HepG2 (cell line): ENCODE measurements around the gene MACROD2. TPM values are rescaled to one million over a fixed set of nuclear protein-coding genes. Genes with fewer than 3 reads are reported as not detected.

Experiments
- FIP1L1 ChIP-seq: fragments of 200-400 bp; formaldehyde crosslinking; IDR thresholded peaks from 2 replicates; pipeline ENCODE4 v1.6.1; 2018; ENCODE audit warnings: low read depth, mild to moderate bottlenecking, low read length, moderate library complexity, borderline replicate concordance; ENCODE audit not compliant: insufficient read depth
- FOXP1 ChIP-seq, 2 experiments: fragments of 450-650 bp in 1 of 2; IDR thresholded peaks; 2 replicates each; pipeline ENCODE4 v1.6.1; 2017 to 2018; ENCODE audit warnings: antibody characterized with exemption in 1 of 2
- HHEX ChIP-seq: IDR thresholded peaks from 2 replicates; pipeline ENCODE4 v1.6.1; 2016; ENCODE audit warnings: control low read depth
- MAFG ChIP-seq: sonication (generic); formaldehyde crosslinking; IDR thresholded peaks from 2 replicates; pipeline ENCODE4 v1.5.1; 2020; ENCODE audit warnings: mild to moderate bottlenecking, missing genetic modification reagents
- NFE2 ChIP-seq: sonication (generic); formaldehyde crosslinking; IDR thresholded peaks from 2 replicates; pipeline ENCODE4 v1.4.0; 2020; ENCODE audit warnings: missing genetic modification reagents
- NFE2L2 ChIP-seq: fragments of 150-350 bp; IDR thresholded peaks from 2 replicates; pipeline ENCODE4 v1.6.1; 2014; ENCODE audit warnings: low read length
- PAXIP1 ChIP-seq: sonication (generic); formaldehyde crosslinking; conservative IDR thresholded peaks from 2 replicates; pipeline ENCODE4 v1.4.0; 2020; ENCODE audit warnings: mild to moderate bottlenecking, missing genetic modification reagents, moderate library complexity
- RAD21 ChIP-seq: fragments of 450-650 bp; formaldehyde crosslinking; IDR thresholded peaks from 2 replicates; pipeline ENCODE4 v1.5.0; 2020; ENCODE audit warnings: mild to moderate bottlenecking
- SAFB2 ChIP-seq: sonication (generic); formaldehyde crosslinking; IDR thresholded peaks from 2 replicates; pipeline ENCODE4 v1.5.1; 2020; ENCODE audit warnings: missing genetic modification reagents, low read depth, mild to moderate bottlenecking, borderline replicate concordance
- SMARCE1 ChIP-seq: fragments of 450-650 bp; IDR thresholded peaks from 2 replicates; pipeline ENCODE4 v1.6.1; 2017; ENCODE audit warnings: borderline replicate concordance
- TEF ChIP-seq: sonication (generic); formaldehyde crosslinking; IDR thresholded peaks from 2 replicates; pipeline ENCODE4 v1.5.0; 2020; ENCODE audit warnings: missing genetic modification reagents
- ZC3H4 ChIP-seq: sonication (generic); formaldehyde crosslinking; IDR thresholded peaks from 2 replicates; pipeline ENCODE4 v1.4.0; 2020; ENCODE audit warnings: missing genetic modification reagents, borderline replicate concordance
- ZFY ChIP-seq: sonication (generic); formaldehyde crosslinking; IDR thresholded peaks from 2 replicates; pipeline ENCODE4 v1.4.0; 2020; ENCODE audit warnings: missing genetic modification reagents
- ZNF20 ChIP-seq: sonication (generic); formaldehyde crosslinking; IDR thresholded peaks from 2 replicates; pipeline ENCODE4 v1.4.0; 2020; ENCODE audit warnings: mild to moderate bottlenecking, moderate library complexity, missing genetic modification reagents
- ZNF367 ChIP-seq: sonication (generic); formaldehyde crosslinking; IDR thresholded peaks from 2 replicates; pipeline ENCODE4 v1.4.0; 2020; ENCODE audit warnings: missing genetic modification reagents, borderline replicate concordance
- ZNF839 ChIP-seq: sonication (generic); formaldehyde crosslinking; IDR thresholded peaks from 2 replicates; pipeline ENCODE4 v1.4.0; 2020; ENCODE audit warnings: missing genetic modification reagents, mild to moderate bottlenecking, borderline replicate concordance
- polyA plus RNA-seq, 8 experiments: library from polyadenylated mRNA; depleted of rRNA in 3 of 8; stranded (reverse) in 7 of 8; unstranded in 1 of 8; fragments of >200 nt; fragmentation: Illumina TruSeq in 4 of 8; extraction: Trizol in 4 of 8; gene quantifications; 2 replicates each; pipeline versions ENCODE4 v1.2.1 to v1.2.3, GENCODE V29; 2011 to 2016; ENCODE audit warnings: low read depth in 4 of 8, missing spikeins in 1 of 8, mixed read lengths in 1 of 8; ENCODE audit not compliant: insufficient read depth in 1 of 8
- total RNA-seq, 5 experiments: library from RNA; depleted of rRNA; stranded (reverse); fragments of >200 nt; fragmentation: Illumina TruSeq; extraction: Trizol; gene quantifications; 2 replicates each; pipeline ENCODE4 v1.2.3, GENCODE V29; 2016; ENCODE audit warnings: low read depth in 1 of 5
- TF ChIP-seq, protein P1 (sequence below): sonication (generic); formaldehyde crosslinking; IDR thresholded peaks from 2 replicates; pipeline ENCODE4 v1.9.0; 2021; ENCODE audit warnings: missing genetic modification reagents, borderline replicate concordance
- TF ChIP-seq, protein P2 (sequence below): sonication (generic); formaldehyde crosslinking; IDR thresholded peaks from 2 replicates; pipeline ENCODE4 v1.5.0; 2020; ENCODE audit warnings: missing genetic modification reagents
- TF ChIP-seq, protein P3 (sequence below): sonication (generic); formaldehyde crosslinking; IDR thresholded peaks from 2 replicates; pipeline ENCODE4 v1.8.0; 2023; ENCODE audit warnings: mild to moderate bottlenecking, missing genetic modification reagents
- TF ChIP-seq, protein P4 (sequence below): sonication (generic); formaldehyde crosslinking; IDR thresholded peaks from 2 replicates; pipeline ENCODE4 v1.5.1; 2020; ENCODE audit warnings: missing genetic modification reagents, mild to moderate bottlenecking, borderline replicate concordance

The MACROD2 gene
- total and polyA plus RNA-seq, 2 of the 13 experiments (the other 11 are each of a cell fraction or from before 2014, with no cell fraction given): 0.13 to 0.51 TPM

DNA sequence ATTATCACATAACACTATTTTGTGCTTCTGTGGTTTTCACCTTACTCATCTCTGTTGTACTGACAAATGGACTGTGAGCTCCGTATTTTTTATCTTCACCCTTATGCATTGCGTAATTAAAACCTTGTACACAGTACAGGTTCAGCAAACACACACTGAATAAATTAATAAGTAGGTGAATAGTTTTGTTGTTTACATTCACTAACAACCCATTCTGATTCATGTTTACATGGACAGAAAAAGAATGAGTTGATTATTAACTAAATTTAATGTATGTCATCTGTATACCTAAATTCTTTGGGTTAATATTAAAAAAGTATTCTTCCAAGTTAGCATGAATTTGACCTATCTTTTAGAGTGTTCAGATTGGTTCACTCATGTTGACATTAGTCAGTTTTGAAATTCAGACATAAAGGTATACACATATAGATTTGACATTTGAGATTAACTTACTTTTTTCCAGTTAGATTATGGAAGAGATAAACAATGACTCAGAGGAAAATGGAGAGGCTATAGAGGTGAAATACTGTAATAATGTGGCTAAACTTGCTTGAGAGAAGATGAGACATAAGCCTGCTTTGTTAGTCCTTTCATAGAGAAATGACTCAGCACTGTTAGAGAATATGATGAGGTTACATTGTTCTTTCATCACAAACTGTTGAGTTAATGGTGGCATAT is 883.8 kb downstream of the MACROD2 start (continued):
- TF ChIP-seq SMARCE1 (no peak), HHEX (CRISPR knock-in tag) (no peak), ZNF367 (CRISPR knock-in tag) (no peak), ZNF839 (CRISPR knock-in tag) (no peak), FOXP1 (IDR thresholded peaks at IDR 0.05) (no peak), FOXP1 (CRISPR knock-in tag; IDR thresholded peaks at IDR 0.05) (peak; percentile 83), NFE2 (peak; percentile 87), RAD21 (CRISPR knock-in tag) (no peak), ZC3H4 (CRISPR knock-in tag) (no peak), MAFG (peak; percentile 50; the same call in 1 of the 2 replicates), NFE2L2 (peak; percentile 97), ZFY (CRISPR knock-in tag) (no peak), PAXIP1 (CRISPR knock-in tag) (peak; percentile 56), ZNF20 (no peak), FIP1L1 (no peak), SAFB2 (no peak), TEF (CRISPR knock-in tag) (no peak)
- TF ChIP-seq, protein P1, sequence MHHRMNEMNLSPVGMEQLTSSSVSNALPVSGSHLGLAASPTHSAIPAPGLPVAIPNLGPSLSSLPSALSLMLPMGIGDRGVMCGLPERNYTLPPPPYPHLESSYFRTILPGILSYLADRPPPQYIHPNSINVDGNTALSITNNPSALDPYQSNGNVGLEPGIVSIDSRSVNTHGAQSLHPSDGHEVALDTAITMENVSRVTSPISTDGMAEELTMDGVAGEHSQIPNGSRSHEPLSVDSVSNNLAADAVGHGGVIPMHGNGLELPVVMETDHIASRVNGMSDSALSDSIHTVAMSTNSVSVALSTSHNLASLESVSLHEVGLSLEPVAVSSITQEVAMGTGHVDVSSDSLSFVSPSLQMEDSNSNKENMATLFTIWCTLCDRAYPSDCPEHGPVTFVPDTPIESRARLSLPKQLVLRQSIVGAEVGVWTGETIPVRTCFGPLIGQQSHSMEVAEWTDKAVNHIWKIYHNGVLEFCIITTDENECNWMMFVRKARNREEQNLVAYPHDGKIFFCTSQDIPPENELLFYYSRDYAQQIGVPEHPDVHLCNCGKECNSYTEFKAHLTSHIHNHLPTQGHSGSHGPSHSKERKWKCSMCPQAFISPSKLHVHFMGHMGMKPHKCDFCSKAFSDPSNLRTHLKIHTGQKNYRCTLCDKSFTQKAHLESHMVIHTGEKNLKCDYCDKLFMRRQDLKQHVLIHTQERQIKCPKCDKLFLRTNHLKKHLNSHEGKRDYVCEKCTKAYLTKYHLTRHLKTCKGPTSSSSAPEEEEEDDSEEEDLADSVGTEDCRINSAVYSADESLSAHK: no peak
- TF ChIP-seq, protein P2, sequence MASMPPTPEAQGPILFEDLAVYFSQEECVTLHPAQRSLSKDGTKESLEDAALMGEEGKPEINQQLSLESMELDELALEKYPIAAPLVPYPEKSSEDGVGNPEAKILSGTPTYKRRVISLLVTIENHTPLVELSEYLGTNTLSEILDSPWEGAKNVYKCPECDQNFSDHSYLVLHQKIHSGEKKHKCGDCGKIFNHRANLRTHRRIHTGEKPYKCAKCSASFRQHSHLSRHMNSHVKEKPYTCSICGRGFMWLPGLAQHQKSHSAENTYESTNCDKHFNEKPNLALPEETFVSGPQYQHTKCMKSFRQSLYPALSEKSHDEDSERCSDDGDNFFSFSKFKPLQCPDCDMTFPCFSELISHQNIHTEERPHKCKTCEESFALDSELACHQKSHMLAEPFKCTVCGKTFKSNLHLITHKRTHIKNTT: no peak
- TF ChIP-seq, protein P3, sequence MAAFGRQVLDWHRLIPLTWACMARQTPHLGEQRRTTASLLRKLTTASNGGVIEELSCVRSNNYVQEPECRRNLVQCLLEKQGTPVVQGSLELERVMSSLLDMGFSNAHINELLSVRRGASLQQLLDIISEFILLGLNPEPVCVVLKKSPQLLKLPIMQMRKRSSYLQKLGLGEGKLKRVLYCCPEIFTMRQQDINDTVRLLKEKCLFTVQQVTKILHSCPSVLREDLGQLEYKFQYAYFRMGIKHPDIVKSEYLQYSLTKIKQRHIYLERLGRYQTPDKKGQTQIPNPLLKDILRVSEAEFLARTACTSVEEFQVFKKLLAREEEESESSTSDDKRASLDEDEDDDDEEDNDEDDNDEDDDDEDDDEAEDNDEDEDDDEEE (CRISPR knock-in tag): no peak
- TF ChIP-seq, protein P4, sequence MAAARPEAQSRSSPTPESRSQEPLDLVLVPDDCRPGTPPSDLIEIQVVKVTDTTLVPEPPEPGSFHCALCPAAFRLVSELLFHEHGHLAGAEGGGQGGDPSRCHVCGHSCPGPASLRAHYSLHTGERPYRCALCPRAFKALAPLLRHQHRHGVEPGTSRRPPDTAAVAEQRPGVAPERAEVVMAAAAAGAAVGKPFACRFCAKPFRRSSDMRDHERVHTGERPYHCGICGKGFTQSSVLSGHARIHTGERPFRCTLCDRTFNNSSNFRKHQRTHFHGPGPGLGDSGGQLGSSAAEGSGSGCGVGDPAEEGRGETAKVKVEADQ (CRISPR knock-in tag): no peak
